Osteoblast (primary cell): ENCODE measurements around the gene MLN. TPM values are rescaled to one million over a fixed set of nuclear protein-coding genes. Genes with fewer than 3 reads are reported as not detected.

ENCODE experiments used
- DNase-seq: peaks from one replicate; pipeline ENCODE4 v3.0.0; 2011; ENCODE audit warnings: low spot score, mixed read lengths; ENCODE audit not compliant: insufficient read length; ENCODE audit errors: missing footprints
- H2AFZ ChIP-seq: 2 replicates; pipeline ENCODE4 v1.6.0; 2011; ENCODE audit warnings: mild to moderate bottlenecking, low read length
- H3K27ac ChIP-seq: 2 replicates; pipeline ENCODE4 v1.5.1; 2011; ENCODE audit warnings: mild to moderate bottlenecking, low read depth, low read length, moderate library complexity
- H3K27me3 ChIP-seq: 2 replicates; pipeline ENCODE4 v1.6.0; 2012; ENCODE audit warnings: mild to moderate bottlenecking, control low read depth, inconsistent platforms, low read length, moderate library complexity; ENCODE audit not compliant: insufficient read depth
- H3K36me3 ChIP-seq: 2 replicates; pipeline ENCODE4 v1.5.1; 2011; ENCODE audit warnings: mild to moderate bottlenecking, low read length, control low read depth, moderate library complexity; ENCODE audit not compliant: insufficient read depth
- H3K4me1 ChIP-seq: 2 replicates; pipeline ENCODE4 v1.5.1; 2011; ENCODE audit warnings: mild to moderate bottlenecking, low read length, control low read depth, moderate library complexity; ENCODE audit not compliant: insufficient read depth
- H3K4me2 ChIP-seq: 2 replicates; pipeline ENCODE4 v1.6.0; 2011; ENCODE audit warnings: mild to moderate bottlenecking, low read length; ENCODE audit not compliant: insufficient read depth
- H3K4me3 ChIP-seq: fragments of 200-600 bp; sonication (generic); 3 replicates; pipeline ENCODE4 v1.5.1; 2012; ENCODE audit warnings: mild to moderate bottlenecking, low read length, inconsistent platforms; ENCODE audit not compliant: insufficient read depth
- H3K79me2 ChIP-seq: 2 replicates; pipeline ENCODE4 v1.6.0; 2012; ENCODE audit warnings: mild to moderate bottlenecking, low read length, control low read depth, inconsistent platforms; ENCODE audit not compliant: insufficient read depth
- H3K9me3 ChIP-seq: 2 replicates; pipeline ENCODE4 v1.5.1; 2011; ENCODE audit warnings: low read depth, low read length, control low read depth
- H4K20me1 ChIP-seq: 2 replicates; pipeline ENCODE4 v1.6.0; 2012; ENCODE audit warnings: mild to moderate bottlenecking, low read length, control low read depth; ENCODE audit not compliant: insufficient read depth
- total RNA-seq: library from RNA; depleted of rRNA; stranded (reverse); fragments of >200 nt; gene quantifications from 2 replicates; pipeline ENCODE4 v1.2.3, GENCODE V29; 2012
- TF ChIP-seq, protein P1 (sequence below): IDR thresholded peaks from 2 replicates; pipeline ENCODE4 v1.5.1; 2011; ENCODE audit warnings: mild to moderate bottlenecking, low read depth, low read length, moderate library complexity; ENCODE audit errors: extremely low read depth

MLN gene
- total RNA-seq, 1 donor: not detected

DNA sequence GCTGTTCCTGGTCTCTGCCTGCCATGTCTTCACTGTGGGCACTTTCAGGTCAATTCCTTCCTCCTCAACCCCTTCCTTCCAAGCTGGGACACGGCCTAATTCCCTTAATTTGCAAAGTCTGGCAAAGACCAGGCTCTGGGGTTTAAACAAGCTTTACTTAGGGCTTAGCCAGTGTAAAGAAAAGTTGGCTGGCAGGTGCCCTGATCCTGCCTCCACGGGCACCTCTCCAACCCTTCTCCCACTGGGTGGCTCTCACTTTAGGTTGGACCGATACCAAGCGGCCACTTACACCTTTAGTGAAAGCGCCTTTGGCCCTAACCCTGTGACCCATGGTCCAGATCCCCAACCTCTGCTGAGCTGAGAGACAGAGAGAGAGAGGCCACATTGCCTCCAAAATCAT, 13.7 kb upstream of the MLN start:
- no peak overlapping the region for H3K27ac ChIP-seq
- H3K27me3 ChIP-seq: peaks cover 16% of the 10 kb centered on the region
- H3K9me3 ChIP-seq: no peaks in the 10 kb centered on the region
- peak; percentile 13 for DNase-seq
- H3K36me3 ChIP-seq: no peaks in the 10 kb centered on the region
- no peak overlapping the region for H2AFZ ChIP-seq
- no peaks in the 10 kb centered on the region for H4K20me1 ChIP-seq
- no peak overlapping the region for H3K4me2 ChIP-seq
- no peaks in the 10 kb centered on the region for H3K79me2 ChIP-seq
- no peak overlapping the region for H3K4me3 ChIP-seq
- TF ChIP-seq, protein P1, sequence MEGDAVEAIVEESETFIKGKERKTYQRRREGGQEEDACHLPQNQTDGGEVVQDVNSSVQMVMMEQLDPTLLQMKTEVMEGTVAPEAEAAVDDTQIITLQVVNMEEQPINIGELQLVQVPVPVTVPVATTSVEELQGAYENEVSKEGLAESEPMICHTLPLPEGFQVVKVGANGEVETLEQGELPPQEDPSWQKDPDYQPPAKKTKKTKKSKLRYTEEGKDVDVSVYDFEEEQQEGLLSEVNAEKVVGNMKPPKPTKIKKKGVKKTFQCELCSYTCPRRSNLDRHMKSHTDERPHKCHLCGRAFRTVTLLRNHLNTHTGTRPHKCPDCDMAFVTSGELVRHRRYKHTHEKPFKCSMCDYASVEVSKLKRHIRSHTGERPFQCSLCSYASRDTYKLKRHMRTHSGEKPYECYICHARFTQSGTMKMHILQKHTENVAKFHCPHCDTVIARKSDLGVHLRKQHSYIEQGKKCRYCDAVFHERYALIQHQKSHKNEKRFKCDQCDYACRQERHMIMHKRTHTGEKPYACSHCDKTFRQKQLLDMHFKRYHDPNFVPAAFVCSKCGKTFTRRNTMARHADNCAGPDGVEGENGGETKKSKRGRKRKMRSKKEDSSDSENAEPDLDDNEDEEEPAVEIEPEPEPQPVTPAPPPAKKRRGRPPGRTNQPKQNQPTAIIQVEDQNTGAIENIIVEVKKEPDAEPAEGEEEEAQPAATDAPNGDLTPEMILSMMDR: no peak
- H3K4me1 ChIP-seq: no peaks in the 10 kb centered on the region

DNA sequence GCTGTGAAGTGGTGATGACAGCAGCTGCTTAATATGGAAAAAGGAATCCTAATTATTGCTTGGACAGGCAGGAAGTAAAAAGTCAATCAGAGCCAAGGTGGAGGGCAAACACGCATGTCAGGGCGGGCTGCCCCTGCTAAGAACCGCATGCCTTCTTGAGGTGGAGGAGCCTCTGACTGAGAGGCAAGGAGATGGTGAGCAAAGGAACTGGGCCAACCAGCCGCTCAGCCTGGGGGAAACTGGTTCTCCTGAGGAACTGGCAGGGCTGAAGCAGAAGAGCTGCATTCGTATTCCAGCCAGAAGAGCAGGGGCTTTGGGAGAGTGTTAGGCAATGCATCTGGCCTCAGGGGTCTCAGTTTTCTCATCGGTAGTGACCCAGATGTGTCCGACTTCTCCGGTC, 13.1 kb upstream of the MLN start:
- Histone ChIP-seq H3K4me3 (no peak overlapping the region), H3K27ac (no peak overlapping the region), H3K9me3 (no peaks in the 10 kb centered on the region), H3K36me3 (no peaks in the 10 kb centered on the region), H3K4me2 (no peak overlapping the region), H3K4me1 (no peaks in the 10 kb centered on the region), H2AFZ (no peak overlapping the region), H3K79me2 (no peaks in the 10 kb centered on the region), H3K27me3 (peaks cover 18% of the 10 kb centered on the region), H4K20me1 (no peaks in the 10 kb centered on the region)
- TF ChIP-seq, protein P1: no peak
- peak; percentile 31 for DNase-seq

DNA sequence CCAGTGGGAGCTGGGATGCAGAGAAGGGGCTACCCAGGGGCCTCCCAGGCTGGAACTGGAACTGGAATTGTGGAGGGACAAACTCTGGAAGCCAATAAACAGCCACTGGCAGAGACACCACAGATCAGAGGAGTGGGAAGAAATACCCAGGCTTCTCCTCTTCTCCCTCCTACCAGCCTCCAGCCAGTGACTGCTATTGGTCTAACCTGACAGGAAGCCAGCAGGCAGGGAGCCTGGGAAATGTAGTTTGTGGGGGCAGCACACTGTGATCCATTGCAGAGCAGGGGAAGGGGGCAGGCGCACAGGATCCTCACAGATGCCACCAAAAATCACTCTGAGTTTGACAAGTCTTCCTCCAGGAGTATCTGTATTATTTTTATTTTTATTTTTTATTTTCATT, 12.1 kb upstream of the MLN start:
- Histone ChIP-seq H3K27me3 (peaks cover 25% of the 10 kb centered on the region), H2AFZ (no peak overlapping the region), H3K4me2 (no peak overlapping the region), H3K4me1 (no peaks in the 10 kb centered on the region), H3K4me3 (no peak overlapping the region), H3K79me2 (no peaks in the 10 kb centered on the region), H3K27ac (no peak overlapping the region), H3K9me3 (no peaks in the 10 kb centered on the region), H3K36me3 (no peaks in the 10 kb centered on the region), H4K20me1 (no peaks in the 10 kb centered on the region)
- peak; percentile 76 for DNase-seq
- TF ChIP-seq, protein P1: no peak

DNA sequence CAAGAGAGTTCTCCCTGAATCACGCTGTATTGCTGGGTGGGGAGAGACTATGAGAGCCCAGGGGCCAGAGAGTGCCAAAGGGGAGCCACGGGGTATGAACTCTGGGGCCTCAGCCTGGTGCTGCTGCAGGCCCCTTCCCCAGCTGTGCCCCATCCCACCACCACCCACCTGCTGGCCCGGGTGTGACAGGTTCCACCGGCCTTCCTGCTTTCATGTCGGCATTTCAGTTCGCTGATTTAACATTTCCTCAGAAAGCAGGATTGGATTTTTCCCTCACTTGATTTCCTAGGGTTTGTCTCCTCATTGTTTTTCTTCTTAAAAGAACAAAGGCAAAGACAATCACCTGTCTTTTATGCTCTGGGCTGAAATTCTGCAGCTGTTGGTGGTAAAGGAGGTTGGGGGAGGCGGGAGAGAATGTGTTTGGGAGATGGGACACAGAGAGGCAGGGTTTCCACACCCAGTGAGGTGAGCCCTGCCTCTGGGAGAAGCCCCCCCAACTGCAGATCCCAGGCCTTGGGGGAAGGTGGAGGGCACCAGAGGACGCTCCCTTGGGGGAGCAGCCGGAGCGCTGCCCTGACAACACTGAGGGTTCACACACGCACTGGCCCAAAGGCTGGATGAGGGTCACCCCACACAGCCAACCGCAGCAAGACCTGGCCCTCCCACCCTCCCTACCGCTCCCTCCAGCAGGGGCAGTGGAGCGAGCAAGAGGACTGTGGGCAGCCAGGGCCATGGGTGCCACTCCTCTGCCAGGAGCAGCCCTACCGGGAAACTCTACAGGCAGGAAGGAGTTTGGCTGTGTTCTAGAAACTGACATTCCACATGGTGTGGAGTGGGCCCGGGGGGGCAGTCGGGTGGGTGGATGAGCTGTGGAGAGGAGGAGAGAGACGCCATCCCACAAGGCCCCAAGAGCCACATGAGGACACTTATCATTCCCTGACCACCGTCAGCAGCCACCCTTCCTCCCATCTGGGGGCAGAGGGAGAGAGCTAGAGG, 10.5 kb upstream of the MLN start:
- Histone ChIP-seq H2AFZ (no peak overlapping the region), H3K9me3 (no peaks in the 10 kb centered on the region), H4K20me1 (no peaks in the 10 kb centered on the region), H3K4me2 (no peak overlapping the region), H3K4me1 (no peaks in the 10 kb centered on the region), H3K27ac (no peak overlapping the region), H3K27me3 (peaks cover 25% of the 10 kb centered on the region), H3K4me3 (no peak overlapping the region), H3K36me3 (no peaks in the 10 kb centered on the region), H3K79me2 (no peaks in the 10 kb centered on the region)
- TF ChIP-seq, protein P1: no peak
- peak; percentile 84 for DNase-seq
